HepG2 (cell line): Measurements from ENCODE around the gene GNB1. TPM values are rescaled to one million over a fixed set of nuclear protein-coding genes. Genes with fewer than 3 reads are reported as not detected.

Source experiments
- AHR ChIP-seq: IDR thresholded peaks from 2 replicates; pipeline ENCODE4 v1.6.1; 2018; ENCODE audit warnings: missing genetic modification reagents, missing compliant biosample characterization
- FIP1L1 ChIP-seq: fragments of 200-400 bp; formaldehyde crosslinking; IDR thresholded peaks from 2 replicates; pipeline ENCODE4 v1.6.1; 2018; ENCODE audit warnings: low read depth, mild to moderate bottlenecking, low read length, moderate library complexity, borderline replicate concordance; ENCODE audit not compliant: insufficient read depth
- FOXA1 ChIP-seq, 2 experiments: fragments of 450-650 bp in 1 of 2; sonication (generic) in 1 of 2; formaldehyde crosslinking in 1 of 2; IDR thresholded peaks; 2 replicates each; pipeline versions ENCODE4 v1.4.0 to v1.6.1; 2016 to 2020; ENCODE audit warnings: missing genetic modification reagents in 1 of 2
- HDAC2 ChIP-seq: sonication (generic); formaldehyde crosslinking; IDR thresholded peaks from 2 replicates; pipeline ENCODE4 v1.4.0; 2020; ENCODE audit warnings: missing genetic modification reagents
- HNF4G ChIP-seq, 2 experiments: sonication (generic) in 1 of 2; formaldehyde crosslinking in 1 of 2; IDR thresholded peaks; 2 replicates each; pipeline versions ENCODE4 v1.4.0 to v1.6.1; 2011 to 2020; ENCODE audit warnings: borderline replicate concordance in 2 of 2, low read depth in 2 of 2, mild to moderate bottlenecking in 2 of 2, low read length in 1 of 2, missing genetic modification reagents in 1 of 2, moderate library complexity in 1 of 2
- HNRNPH1 ChIP-seq: fragments of 200-400 bp; formaldehyde crosslinking; optimal IDR thresholded peaks from 2 replicates; pipeline ENCODE3; 2017; ENCODE audit warnings: mild to moderate bottlenecking, low read depth, low read length
- MED13 ChIP-seq: sonication (generic); formaldehyde crosslinking; IDR thresholded peaks from 2 replicates; pipeline ENCODE4 v1.5.0; 2020; ENCODE audit warnings: missing genetic modification reagents
- NCOA1 ChIP-seq: sonication (generic); formaldehyde crosslinking; IDR thresholded peaks from 2 replicates; pipeline ENCODE4 v1.9.0; 2021; ENCODE audit warnings: missing genetic modification reagents
- NCOR1 ChIP-seq: fragments of 200-600 bp; sonication (generic); IDR thresholded peaks from 2 replicates; pipeline ENCODE4 v1.7.0; 2017; ENCODE audit warnings: antibody characterized with exemption, low read length, borderline replicate concordance
- SAP130 ChIP-seq: IDR thresholded peaks from 2 replicates; pipeline ENCODE4 v1.6.1; 2016; ENCODE audit warnings: low read depth
- XRCC5 ChIP-seq: fragments of 200-400 bp; formaldehyde crosslinking; optimal IDR thresholded peaks from 2 replicates; pipeline ENCODE3; 2017; ENCODE audit warnings: mild to moderate bottlenecking, low read length
- ZBTB26 ChIP-seq: IDR thresholded peaks from 2 replicates; pipeline ENCODE4 v1.6.1; 2016; ENCODE audit warnings: missing compliant biosample characterization, missing genetic modification reagents, borderline replicate concordance
- ZFP36L1 ChIP-seq: sonication (generic); formaldehyde crosslinking; IDR thresholded peaks from 2 replicates; pipeline ENCODE4 v1.8.0; 2022; ENCODE audit warnings: mild to moderate bottlenecking, missing genetic modification reagents, moderate library complexity
- ZFP41 ChIP-seq: sonication (generic); formaldehyde crosslinking; IDR thresholded peaks from 2 replicates; pipeline ENCODE4 v1.4.0; 2020; ENCODE audit warnings: mild to moderate bottlenecking, missing genetic modification reagents, borderline replicate concordance
- ZNF230 ChIP-seq: sonication (generic); formaldehyde crosslinking; IDR thresholded peaks from 2 replicates; pipeline ENCODE4 v1.4.0; 2020; ENCODE audit warnings: mild to moderate bottlenecking, missing genetic modification reagents
- ZNF253 ChIP-seq: sonication (generic); formaldehyde crosslinking; IDR thresholded peaks from 2 replicates; pipeline ENCODE4 v1.8.0; 2022; ENCODE audit warnings: mild to moderate bottlenecking, missing genetic modification reagents, borderline replicate concordance
- ZNF282 ChIP-seq: fragments of 450-650 bp; IDR thresholded peaks from 2 replicates; pipeline ENCODE4 v1.6.1; 2018; ENCODE audit not compliant: partially characterized antibody
- ZNF44 ChIP-seq: sonication (generic); formaldehyde crosslinking; IDR thresholded peaks from 2 replicates; pipeline ENCODE4 v1.5.1; 2020; ENCODE audit warnings: mild to moderate bottlenecking, missing genetic modification reagents
- ZNF558 ChIP-seq: sonication (generic); formaldehyde crosslinking; IDR thresholded peaks from 2 replicates; pipeline ENCODE4 v1.9.0; 2022; ENCODE audit warnings: mild to moderate bottlenecking, missing genetic modification reagents, borderline replicate concordance
- ZNF644 ChIP-seq: IDR thresholded peaks from 2 replicates; pipeline ENCODE4 v1.6.1; 2016; ENCODE audit warnings: low read depth
- ZNF747 ChIP-seq: sonication (generic); formaldehyde crosslinking; IDR thresholded peaks from 2 replicates; pipeline ENCODE4 v1.8.1; 2023; ENCODE audit warnings: missing genetic modification reagents, mild to moderate bottlenecking, borderline replicate concordance
- polyA plus RNA-seq, 8 experiments: library from polyadenylated mRNA; depleted of rRNA in 3 of 8; stranded (reverse) in 7 of 8; unstranded in 1 of 8; fragments of >200 nt; fragmentation: Illumina TruSeq in 4 of 8; extraction: Trizol in 4 of 8; gene quantifications; 2 replicates each; pipeline versions ENCODE4 v1.2.1 to v1.2.3, GENCODE V29; 2011 to 2016; ENCODE audit warnings: low read depth in 4 of 8, missing spikeins in 1 of 8, mixed read lengths in 1 of 8; ENCODE audit not compliant: insufficient read depth in 1 of 8
- total RNA-seq, 5 experiments: library from RNA; depleted of rRNA; stranded (reverse); fragments of >200 nt; fragmentation: Illumina TruSeq; extraction: Trizol; gene quantifications; 2 replicates each; pipeline ENCODE4 v1.2.3, GENCODE V29; 2016; ENCODE audit warnings: low read depth in 1 of 5
- TF ChIP-seq, protein P1 (sequence below): sonication (generic); formaldehyde crosslinking; IDR thresholded peaks from 2 replicates; pipeline ENCODE4 v1.5.0; 2020; ENCODE audit warnings: mild to moderate bottlenecking, missing genetic modification reagents
- TF ChIP-seq, protein P2 (sequence below): IDR thresholded peaks from 2 replicates; pipeline ENCODE4 v1.6.1; 2016
- TF ChIP-seq, protein P3 (sequence below): sonication (generic); formaldehyde crosslinking; IDR thresholded peaks from 2 replicates; pipeline ENCODE4 v1.8.1; 2023; ENCODE audit warnings: missing genetic modification reagents, inconsistent platforms, borderline replicate concordance
- TF ChIP-seq, protein P4 (sequence below): IDR thresholded peaks from 2 replicates; pipeline ENCODE4 v1.6.1; 2016; ENCODE audit warnings: low read depth, borderline replicate concordance

GNB1 gene
- total and polyA plus RNA-seq, 2 of the 13 experiments (the other 11 are each of a cell fraction or from before 2014, with no cell fraction given) = 66.2 to 327 TPM

GRCh38 chr1:1899266-1899966, 8.5 kb upstream of the GNB1 start (continued):
- TF ChIP-seq ZFP36L1 (CRISPR knock-in tag) (no peak), NCOR1 (no peak), XRCC5 (peak; percentile 83), HNF4G (IDR thresholded peaks at IDR 0.05; ENCODE audit: borderline replicate concordance, low read depth, low read length) (no peak), HNF4G (CRISPR knock-in tag; IDR thresholded peaks at IDR 0.05; ENCODE audit: borderline replicate concordance, low read depth) (no peak), HDAC2 (peak; percentile 10; the same call in 1 of the 2 replicates), ZNF747 (CRISPR knock-in tag) (no peak), ZNF644 (CRISPR knock-in tag) (no peak), FIP1L1 (no peak), ZNF253 (CRISPR knock-in tag) (no peak), MED13 (no peak), ZNF44 (CRISPR knock-in tag) (no peak), ZFP41 (CRISPR knock-in tag) (no peak), SAP130 (CRISPR knock-in tag) (peak; percentile 56), AHR (CRISPR knock-in tag) (no peak), ZNF230 (CRISPR knock-in tag) (no peak), HNRNPH1 (no peak), ZNF558 (CRISPR knock-in tag) (no peak), ZBTB26 (CRISPR knock-in tag) (no peak), NCOA1 (CRISPR knock-in tag) (no peak), FOXA1 (IDR thresholded peaks at IDR 0.05) (no peak), FOXA1 (CRISPR knock-in tag; IDR thresholded peaks at IDR 0.05) (no peak), ZNF282 (no peak)
- TF ChIP-seq, protein P1, sequence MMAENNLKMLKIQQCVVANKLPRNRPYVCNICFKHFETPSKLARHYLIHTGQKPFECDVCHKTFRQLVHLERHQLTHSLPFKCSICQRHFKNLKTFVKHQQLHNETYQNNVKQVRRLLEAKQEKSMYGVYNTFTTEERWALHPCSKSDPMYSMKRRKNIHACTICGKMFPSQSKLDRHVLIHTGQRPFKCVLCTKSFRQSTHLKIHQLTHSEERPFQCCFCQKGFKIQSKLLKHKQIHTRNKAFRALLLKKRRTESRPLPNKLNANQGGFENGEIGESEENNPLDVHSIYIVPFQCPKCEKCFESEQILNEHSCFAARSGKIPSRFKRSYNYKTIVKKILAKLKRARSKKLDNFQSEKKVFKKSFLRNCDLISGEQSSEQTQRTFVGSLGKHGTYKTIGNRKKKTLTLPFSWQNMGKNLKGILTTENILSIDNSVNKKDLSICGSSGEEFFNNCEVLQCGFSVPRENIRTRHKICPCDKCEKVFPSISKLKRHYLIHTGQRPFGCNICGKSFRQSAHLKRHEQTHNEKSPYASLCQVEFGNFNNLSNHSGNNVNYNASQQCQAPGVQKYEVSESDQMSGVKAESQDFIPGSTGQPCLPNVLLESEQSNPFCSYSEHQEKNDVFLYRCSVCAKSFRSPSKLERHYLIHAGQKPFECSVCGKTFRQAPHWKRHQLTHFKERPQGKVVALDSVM (CRISPR knock-in tag) = no peak
- TF ChIP-seq, protein P2, sequence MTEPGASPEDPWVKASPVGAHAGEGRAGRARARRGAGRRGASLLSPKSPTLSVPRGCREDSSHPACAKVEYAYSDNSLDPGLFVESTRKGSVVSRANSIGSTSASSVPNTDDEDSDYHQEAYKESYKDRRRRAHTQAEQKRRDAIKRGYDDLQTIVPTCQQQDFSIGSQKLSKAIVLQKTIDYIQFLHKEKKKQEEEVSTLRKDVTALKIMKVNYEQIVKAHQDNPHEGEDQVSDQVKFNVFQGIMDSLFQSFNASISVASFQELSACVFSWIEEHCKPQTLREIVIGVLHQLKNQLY = no peak
- TF ChIP-seq, protein P3, sequence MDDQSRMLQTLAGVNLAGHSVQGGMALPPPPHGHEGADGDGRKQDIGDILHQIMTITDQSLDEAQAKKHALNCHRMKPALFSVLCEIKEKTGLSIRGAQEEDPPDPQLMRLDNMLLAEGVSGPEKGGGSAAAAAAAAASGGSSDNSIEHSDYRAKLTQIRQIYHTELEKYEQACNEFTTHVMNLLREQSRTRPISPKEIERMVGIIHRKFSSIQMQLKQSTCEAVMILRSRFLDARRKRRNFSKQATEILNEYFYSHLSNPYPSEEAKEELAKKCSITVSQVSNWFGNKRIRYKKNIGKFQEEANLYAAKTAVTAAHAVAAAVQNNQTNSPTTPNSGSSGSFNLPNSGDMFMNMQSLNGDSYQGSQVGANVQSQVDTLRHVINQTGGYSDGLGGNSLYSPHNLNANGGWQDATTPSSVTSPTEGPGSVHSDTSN (CRISPR knock-in tag) = no peak
- TF ChIP-seq, protein P4, sequence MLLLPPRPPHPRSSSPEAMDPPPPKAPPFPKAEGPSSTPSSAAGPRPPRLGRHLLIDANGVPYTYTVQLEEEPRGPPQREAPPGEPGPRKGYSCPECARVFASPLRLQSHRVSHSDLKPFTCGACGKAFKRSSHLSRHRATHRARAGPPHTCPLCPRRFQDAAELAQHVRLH (CRISPR knock-in tag) = 0 out of 2 replicates have a peak, but pooled peaks have one; percentile 33
